H54 (cell line): ENCODE results near the gene GABBR2.
"Not testable (repeated sequence)": the region's sequence is repeated elsewhere in the genome, so short reads cannot be mapped to it uniquely, and the experiment has no call there.

ENCODE experiments used
- DNase-seq: peaks from one replicate; pipeline ENCODE4 v3.0.0; 2011; ENCODE audit warnings: low spot score, mixed read lengths; ENCODE audit not compliant: insufficient read length
- FAIRE-seq: peaks from 3 replicates; lab custom pipeline; 2011; peaks lifted over from hg19 to GRCh38; lab: Jason Lieb, UNC
- POLR2A ChIP-seq: IDR thresholded peaks from 2 replicates; pipeline ENCODE4 v1.6.1; 2011; ENCODE audit warnings: low read depth, mild to moderate bottlenecking, low read length

GABBR2 gene

DNA sequence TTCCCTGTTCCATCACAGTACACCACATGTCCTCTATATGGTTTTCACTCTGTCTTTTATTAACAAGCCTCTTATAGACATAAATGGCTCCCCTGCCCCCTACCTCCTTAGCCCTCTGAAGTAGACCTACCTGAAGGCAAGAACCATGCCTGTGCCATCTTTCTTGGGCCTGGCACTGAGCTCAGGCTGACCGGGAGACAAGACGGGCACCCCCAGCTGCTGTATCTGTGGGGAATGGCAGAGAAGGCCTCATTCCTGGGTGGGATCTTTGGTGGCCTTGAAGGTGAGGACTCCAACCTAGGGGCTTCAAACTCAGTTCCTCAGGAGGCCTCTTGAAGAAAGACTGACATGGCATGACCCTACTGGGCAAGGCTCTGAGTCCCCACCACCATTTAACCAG, 109.9 kb downstream of the GABBR2 start:
- no peak for TF ChIP-seq POLR2A
- no peak for FAIRE-seq
- DNase-seq, result no peak

DNA sequence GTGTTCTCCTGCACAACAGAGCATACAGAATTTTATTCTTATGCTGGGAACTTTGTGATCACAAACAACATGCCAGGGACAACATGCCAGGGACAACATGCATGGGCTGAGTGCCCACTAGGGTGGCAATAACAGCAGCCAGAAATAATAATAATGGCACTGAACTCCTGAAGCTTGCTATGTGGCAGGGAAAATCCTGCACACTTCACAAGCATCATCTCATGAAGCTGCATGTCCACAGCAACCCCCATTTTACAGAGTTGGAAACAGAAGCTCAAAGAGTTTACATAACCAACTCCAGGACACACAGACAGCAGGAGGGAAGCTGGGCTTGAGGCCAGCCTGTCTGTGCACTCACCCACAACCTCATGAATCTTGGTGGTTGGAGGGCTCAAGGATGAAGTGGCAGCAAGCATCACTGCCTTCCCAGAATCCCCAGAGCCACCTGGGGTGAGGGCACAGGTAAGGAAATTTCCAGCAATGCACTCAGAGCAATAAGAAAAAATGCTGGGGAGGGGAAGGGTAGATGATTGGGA, 111.4 kb downstream of the GABBR2 start:
- no peak for FAIRE-seq
- TF ChIP-seq POLR2A, result no peak
- no peak for DNase-seq

- TF ChIP-seq POLR2A, result no peak
- DNase-seq (no peak), FAIRE-seq (no peak)
These were observed 112.2 kb downstream of the GABBR2 start for GRCh38 chr9:98596486-98596885.

DNA sequence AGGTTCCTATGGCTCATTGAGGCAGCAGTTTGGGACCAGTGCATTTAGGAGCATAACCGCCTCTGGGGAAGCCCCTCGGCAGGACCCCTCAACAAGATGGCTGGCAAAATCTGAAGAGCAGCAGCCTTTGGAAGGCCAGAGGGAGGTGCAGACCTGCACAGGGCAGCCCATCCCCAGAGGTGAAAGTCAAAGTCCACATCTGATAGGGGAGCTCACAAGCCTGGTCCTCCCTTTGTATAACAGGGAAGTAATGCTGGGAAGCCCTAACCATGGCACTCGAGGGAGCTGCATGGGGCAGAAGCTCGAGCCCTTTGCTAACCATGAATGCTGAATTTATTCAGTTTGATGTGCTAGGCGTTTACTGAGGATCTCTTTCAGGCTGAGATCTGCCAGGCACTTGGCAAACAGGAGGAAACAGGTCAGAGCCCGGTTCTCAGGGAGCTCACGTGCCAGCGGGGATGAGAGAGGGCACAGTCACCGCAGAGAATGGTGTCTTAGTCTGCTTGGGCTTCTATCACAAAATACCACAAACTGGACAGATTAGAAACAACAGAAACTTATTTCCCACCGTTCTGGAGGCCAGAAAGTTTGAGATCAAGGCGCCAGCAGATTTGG, 114.1 kb downstream of the GABBR2 start:
- DNase-seq (no peak), FAIRE-seq (no peak)
- TF ChIP-seq POLR2A, result no peak

- TF ChIP-seq POLR2A, result no peak
- DNase-seq, result no peak
- no peak for FAIRE-seq
These were observed 115.1 kb downstream of the GABBR2 start for GRCh38 chr9:98593354-98594253.

GRCh38 chr9:98591696-98592095, 117.0 kb downstream of the GABBR2 start:
- no peak for FAIRE-seq
- TF ChIP-seq POLR2A, result no peak
- no peak for DNase-seq

DNA sequence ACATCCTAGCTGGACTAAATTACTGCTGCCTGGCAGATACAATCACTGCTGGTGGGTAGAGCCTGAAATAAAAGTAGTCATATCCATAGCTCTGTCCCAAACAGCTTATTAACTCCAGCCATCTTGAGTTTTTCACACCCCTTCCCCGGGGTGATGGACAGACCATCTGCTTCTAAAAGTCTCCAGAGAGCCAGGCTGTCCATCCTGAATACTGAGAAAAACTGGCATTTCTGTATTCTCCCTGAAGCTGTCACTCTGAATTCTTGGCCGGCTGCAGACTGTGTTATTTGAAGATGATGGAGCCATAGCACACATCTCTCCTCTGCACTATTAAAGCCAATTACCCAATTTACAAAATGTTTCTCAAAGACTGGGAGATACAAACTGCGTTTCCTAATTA, 118.6 kb downstream of the GABBR2 start:
- DNase-seq (no peak), FAIRE-seq (no peak)
- TF ChIP-seq POLR2A, result no peak

DNA sequence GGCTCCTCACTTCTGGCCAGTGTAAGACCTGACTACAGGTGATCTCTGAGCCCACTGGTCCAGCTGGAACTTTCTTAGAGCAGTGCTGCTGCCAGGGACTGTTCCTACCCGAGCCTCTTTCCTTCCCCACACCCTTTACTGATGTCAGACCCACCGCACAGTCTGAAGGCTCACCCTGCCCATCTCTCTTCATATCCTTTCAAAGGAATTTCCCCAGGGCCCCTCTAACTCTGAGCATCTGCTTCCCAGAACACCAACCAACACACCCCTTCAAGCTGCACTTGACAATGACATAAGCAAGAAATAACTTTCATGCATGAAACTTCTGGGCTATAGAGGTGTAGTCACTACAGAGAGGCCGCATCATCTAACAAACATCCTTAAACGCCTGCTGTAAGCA, 119.6 kb downstream of the GABBR2 start:
- TF ChIP-seq POLR2A, result no peak
- no peak for DNase-seq
- no peak for FAIRE-seq

GRCh38 chr9:98584853-98585438, 123.8 kb downstream of the GABBR2 start:
- FAIRE-seq, DNase-seq: not testable (repeated sequence)

GRCh38 chr9:98584059-98584458, 124.7 kb downstream of the GABBR2 start:
- DNase-seq (no peak), FAIRE-seq (no peak)
- no peak for TF ChIP-seq POLR2A

GRCh38 chr9:98583417-98583816, 125.3 kb downstream of the GABBR2 start:
- TF ChIP-seq POLR2A, result no peak
- no peak for FAIRE-seq
- DNase-seq, result no peak

GRCh38 chr9:98580956-98581355, 127.8 kb downstream of the GABBR2 start:
- no peak for DNase-seq
- no peak for TF ChIP-seq POLR2A
- FAIRE-seq, result no peak

- no peak for TF ChIP-seq POLR2A
- FAIRE-seq (no peak), DNase-seq (no peak)
These were observed 129.0 kb downstream of the GABBR2 start for GRCh38 chr9:98579700-98580099.

DNA sequence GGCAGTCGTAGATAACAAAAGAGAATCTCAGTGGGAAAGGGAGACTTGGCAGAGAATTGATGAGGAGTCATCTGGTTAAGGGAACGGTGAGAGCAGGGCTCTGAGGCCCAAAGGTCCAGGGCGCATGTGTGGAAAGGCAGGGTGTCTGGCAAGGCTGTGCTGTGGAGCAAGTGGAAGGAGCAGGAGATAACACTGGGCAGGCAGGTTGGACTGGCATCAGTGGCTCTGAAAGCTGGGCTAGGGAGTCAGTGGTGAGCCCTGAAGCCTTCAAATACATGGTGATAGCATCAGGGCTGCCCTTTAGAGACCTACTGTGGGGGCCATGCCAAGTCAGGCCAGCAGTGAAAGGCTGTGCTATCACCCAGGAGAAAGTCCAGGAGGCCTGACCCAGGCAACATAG, 131.3 kb downstream of the GABBR2 start:
- FAIRE-seq (no peak), DNase-seq (no peak)

More for the DNA sequence above, 131.3 kb downstream of the GABBR2 start:
- no peak for TF ChIP-seq POLR2A
